CD4-positive, alpha-beta T cell treated with Interleukin-15 for 4 hours (primary cell): ENCODE data around the gene FAM118A.
"Not testable (repeated sequence)": the region's sequence is repeated elsewhere in the genome, so short reads cannot be mapped to it uniquely, and the experiment has no call there.

Source experiments
- DNase-seq: peaks from one replicate; pipeline ENCODE4 v3.0.0-alpha.2; 2020; ENCODE audit warnings: low spot score

The FAM118A gene

GRCh38 chr22:45331486-45331885, 21.8 kb downstream of the FAM118A start:
- DNase-seq = no peak

DNA sequence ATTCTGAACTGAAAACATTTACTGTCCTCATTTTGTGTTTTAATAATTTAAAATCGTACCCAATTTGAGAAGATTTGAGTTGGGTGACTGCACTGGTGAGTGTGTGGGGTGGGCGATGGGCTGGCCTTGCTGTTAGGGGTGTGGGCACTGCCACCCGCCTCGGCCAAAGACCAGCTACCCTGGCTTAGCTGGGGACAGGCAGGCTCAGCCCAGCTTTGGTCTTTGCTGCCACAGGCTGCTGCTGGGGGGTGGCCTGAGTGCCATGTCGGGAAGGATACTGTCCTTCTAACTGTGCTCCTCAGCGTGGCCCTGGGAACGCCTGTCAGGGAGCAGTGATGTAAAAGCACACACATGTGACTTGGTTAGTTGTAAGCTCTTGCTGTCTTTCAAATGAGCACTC, 22.3 kb downstream of the FAM118A start:
- no peak for DNase-seq

DNA sequence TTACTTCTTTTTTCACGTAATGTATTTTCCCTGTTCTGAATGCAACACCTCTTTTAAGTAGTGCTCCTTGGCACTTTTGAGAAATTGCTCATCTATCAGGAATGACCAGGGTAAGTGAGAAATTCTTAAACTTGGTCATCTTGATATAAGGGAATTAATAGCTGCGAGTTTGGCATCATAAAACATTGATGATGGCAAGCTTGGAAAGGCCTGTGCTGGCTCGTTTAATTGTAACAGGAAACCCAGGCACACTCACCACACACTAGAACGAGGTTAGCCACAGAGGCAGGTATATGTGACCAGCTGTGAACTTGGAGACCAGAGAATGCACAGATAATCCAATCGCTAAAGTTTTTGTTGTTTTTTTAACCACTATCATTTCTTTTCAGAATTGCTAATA, 24.3 kb downstream of the FAM118A start:
- DNase-seq = no peak

GRCh38 chr22:45334528-45334927, 24.8 kb downstream of the FAM118A start:
- no peak for DNase-seq

GRCh38 chr22:45335021-45335818, 25.5 kb downstream of the FAM118A start:
- no peak for DNase-seq

DNA sequence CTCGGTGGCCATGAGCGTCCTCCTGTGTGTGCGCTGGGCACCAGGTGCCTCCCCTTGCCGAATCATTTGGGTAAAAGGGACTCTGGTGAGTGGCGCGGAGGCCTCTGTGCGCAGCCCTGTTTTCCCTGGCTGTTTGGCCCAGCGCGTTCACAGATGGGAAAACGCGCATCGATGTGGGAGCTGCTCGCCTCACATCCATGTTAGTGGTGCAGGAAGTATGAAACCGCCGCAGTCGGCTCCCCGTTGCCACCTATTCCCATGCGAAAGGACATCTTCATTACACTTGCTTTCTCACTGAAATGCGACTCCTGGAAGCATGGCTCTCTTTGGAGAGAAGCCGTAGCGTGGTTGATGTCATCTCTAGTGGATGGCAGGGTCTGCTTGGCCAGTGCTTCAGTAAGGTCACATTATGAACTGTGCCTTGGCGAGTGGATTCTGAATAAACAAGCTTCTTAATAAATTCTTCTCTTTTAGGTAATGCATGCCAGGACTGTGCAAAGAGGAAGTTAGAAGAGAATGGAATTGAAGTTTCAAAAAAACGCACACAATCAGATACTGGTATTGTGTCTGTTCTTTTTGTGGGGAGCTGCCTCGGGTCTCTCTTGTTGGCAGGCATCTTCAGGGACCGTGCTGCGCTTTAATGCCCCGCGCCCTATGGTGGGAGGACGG, 26.3 kb downstream of the FAM118A start:
- DNase-seq = no peak

- no peak for DNase-seq
Observed at GRCh38 chr22:45336971-45337431, 27.3 kb downstream of the FAM118A start.

DNA sequence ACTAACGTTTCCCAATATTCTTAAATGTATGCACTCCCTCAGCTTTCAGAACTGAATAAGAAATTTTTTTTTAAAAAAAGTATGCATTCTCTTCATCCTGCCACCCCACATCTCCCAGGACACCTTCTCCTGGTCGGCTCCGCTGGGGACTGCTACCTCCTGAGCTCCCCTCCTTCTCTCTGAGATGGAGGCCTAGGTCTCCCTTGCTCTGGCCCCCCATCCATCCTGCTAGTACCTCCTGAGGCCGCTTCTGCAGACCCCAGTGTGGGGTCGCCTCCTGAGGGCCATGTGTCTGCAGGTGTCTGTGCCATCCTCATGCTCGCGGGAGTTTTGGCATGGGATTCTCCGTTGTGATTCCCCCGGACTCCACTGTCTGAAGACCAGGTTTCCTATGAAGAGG, 27.8 kb downstream of the FAM118A start:
- DNase-seq = no peak

DNA sequence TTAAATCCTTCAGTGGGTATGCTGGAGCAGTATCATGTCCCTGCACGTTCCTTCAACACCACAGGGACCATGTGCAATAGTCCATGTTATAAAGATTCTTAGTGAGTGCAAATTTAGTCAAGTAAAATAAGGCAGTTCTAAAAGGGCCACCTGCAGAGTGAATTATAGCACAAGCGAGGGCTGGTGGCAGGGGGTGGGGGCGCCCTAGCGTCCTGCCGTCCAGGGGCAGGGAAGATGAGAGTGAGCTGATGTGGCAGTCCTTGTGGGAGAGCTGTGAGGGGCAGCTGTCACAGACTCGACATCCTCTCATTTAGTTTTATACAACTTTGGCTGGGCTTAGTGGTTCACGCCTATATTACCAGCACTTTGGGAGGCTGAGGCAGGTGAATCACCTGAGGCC, 29.1 kb downstream of the FAM118A start:
- DNase-seq = no peak

DNA sequence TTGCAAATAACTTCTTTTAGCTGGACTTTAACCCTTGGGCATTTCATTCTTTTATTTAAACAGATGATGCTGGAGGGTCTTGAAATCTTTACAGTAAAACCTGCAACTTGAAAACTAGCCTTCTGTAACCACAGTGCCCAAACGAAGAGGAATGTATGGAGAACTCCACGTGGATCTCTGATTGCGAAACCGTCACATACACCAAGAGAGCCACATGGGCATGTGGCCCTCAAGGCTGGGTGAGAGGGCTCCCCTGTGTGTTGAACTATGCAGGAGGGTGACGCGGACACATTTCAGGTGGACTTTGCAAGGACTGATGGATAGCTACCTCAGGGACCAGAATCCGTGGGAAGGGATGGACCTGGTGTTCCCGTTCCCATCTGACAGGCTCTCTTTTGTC, 30.6 kb downstream of the FAM118A start:
- no peak for DNase-seq

DNA sequence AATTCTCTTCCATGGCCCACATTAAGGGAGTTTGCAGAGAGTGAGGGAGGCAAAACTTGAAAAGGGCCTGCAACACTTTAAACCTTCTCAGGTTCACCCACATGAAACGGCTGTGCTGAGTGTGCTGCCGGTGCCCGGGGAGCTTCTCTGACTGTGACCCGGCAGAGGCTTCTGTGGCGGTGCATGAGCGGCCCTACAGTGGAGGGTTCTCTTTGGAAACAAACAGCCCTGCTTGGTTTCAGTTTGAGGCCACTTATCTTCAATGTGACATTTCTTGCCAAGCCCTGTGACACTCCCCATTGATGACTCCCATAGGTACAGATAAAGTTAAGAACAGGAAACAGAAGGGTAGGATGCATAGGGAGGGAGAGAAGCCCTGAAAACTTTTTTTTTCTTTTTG, 31.8 kb downstream of the FAM118A start:
- DNase-seq = peak; percentile 24

DNA sequence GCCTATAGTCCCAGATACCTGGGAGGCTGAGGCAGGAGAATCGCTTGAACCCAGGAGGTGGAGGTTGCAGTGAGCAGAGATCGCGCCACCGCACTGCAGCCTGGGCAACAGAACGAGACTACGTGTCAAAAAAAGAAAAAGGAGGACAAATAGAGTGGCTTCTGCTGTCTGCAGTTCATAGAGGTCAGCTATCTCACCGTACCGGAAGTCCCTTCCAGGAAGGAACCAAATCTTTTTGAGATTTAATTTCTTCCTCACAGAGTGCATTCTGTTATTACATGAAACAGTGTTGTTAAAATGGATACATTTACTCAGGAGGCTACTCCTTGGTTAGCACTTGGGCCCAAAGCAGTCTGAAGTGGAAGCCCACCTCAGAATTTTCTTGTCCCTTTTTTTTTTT, 33.4 kb downstream of the FAM118A start:
- DNase-seq = no peak

GRCh38 chr22:45344334-45344733, 34.6 kb downstream of the FAM118A start:
- no peak for DNase-seq

- no peak for DNase-seq
Observed at GRCh38 chr22:45349916-45350315, 40.2 kb downstream of the FAM118A start.

DNA sequence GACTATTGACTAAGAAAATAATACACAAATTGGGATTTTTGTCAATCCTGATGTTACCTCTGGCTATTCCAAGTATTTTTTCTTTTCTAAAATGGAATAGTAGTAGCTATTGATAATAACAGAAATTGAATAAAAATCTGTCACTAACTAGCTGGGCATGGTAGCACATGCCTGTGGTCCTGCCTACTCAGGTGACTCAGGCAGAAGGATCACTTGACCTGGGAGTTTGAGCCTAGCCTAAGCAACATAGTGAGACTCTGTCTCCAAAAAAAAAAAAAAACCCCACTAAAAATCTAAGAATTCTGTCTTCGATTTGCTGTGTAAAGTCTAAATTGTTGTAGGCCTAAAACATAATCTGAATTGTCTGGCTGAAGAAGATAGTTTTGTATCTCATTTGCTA, 42.2 kb downstream of the FAM118A start:
- no peak for DNase-seq

DNA sequence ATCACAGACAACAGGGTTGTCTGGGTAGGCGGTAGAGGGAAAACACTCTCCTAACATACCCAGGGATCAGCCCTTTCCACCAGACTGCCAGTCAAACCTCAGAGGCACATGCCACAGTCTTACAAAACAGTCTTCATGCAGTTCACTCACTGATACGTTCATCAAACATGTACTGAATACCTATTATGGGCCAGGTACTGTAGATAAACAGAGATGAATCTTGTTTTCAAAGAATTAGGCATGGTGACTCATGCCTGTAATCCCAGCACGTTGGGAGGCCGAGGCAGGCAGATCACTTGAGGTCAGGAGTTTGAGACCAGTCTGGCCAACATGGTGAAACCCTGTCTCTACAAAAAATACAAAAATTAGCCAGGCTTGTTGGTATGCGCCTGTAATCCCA, 43.0 kb downstream of the FAM118A start:
- DNase-seq = not testable (repeated sequence)

GRCh38 chr22:45353786-45354185, 44.1 kb downstream of the FAM118A start:
- no peak for DNase-seq

DNA sequence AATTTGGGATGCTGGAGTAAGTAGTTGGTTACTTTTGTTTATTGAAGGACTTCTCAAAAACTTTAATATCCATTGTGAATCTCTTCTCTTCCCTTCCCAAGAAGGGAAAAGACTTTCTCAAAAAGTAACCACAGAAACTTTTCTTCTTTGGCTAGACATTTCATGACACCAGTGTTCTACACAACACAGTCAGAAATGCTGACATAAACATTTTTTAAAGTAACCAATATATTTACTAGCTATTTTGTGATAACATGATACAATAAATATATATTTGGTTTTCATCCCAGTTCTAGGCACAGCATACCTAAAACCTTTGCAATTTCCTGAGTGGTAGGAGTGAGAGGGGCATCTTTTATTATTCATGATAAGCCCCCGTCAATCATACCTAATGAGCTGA, 47.8 kb downstream of the FAM118A start:
- DNase-seq = no peak

GRCh38 chr22:45358127-45358526, 48.4 kb downstream of the FAM118A start:
- no peak for DNase-seq

DNA sequence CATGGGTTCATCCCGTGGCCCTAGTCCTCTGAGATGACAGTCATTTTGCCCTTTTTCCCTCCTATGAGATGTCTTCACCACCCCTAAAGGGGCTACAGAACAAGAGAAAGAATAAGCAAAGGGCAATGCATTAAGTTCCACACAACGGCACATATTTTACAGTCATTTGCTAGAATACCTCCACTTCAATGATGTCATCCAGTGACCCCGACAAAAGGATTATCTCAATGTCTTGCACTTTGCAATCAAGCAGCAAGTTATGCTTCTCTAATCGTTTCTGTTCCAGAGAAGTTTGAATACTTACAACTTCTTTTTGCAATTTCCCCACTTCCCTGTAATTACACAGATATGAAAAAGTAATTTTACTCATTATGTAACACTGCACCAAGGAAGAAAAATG, 49.9 kb downstream of the FAM118A start:
- DNase-seq = no peak

- DNase-seq = no peak
Observed at GRCh38 chr22:45366713-45367112, 57.0 kb downstream of the FAM118A start.

DNA sequence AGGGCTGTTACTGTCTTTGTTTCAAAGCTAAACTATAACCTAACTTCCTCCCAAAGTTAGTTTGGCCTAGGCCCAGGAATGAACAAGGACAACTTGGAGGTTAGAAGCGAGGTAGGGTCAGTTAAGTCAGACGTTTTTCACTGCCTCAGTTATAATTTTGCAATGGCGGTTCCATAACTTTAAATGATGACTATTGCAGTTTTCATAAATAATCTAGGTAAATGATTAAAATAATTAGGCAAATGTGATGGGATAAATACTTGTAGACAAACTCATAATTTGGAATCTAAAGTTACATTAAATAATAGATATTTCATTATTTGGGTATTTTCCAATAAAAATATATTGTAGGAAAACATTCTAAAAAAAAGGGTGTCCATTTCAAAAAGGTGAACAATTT, 63.9 kb downstream of the FAM118A start:
- not testable (repeated sequence) for DNase-seq

GRCh38 chr22:45376009-45376408, 66.3 kb downstream of the FAM118A start:
- DNase-seq = no peak

DNA sequence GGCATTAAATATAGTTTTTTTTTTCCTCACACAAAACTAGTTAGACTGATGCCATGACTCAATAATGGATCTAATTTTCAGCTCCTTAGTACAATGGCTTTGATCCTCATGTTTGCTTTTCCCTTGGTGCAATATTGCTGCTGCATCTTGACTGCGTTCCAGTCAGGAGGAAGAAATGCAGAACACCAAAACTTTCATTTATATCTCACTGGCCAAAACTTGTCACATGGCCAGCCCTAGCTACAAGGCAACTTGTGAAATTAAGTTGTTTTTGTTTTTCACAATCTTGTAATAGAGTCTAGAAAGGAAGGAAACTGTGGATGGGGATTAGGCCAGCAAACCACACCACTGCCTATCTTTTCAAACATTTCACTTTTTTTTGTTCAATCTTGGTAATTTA, 67.0 kb downstream of the FAM118A start:
- no peak for DNase-seq
